COLO829 (cell line): ENCODE results near the gene TOX2.

Experiments
- DNase-seq: peaks from one replicate; pipeline ENCODE4 v3.0.0; 2012; ENCODE audit warnings: low spot score

The TOX2 gene

DNA sequence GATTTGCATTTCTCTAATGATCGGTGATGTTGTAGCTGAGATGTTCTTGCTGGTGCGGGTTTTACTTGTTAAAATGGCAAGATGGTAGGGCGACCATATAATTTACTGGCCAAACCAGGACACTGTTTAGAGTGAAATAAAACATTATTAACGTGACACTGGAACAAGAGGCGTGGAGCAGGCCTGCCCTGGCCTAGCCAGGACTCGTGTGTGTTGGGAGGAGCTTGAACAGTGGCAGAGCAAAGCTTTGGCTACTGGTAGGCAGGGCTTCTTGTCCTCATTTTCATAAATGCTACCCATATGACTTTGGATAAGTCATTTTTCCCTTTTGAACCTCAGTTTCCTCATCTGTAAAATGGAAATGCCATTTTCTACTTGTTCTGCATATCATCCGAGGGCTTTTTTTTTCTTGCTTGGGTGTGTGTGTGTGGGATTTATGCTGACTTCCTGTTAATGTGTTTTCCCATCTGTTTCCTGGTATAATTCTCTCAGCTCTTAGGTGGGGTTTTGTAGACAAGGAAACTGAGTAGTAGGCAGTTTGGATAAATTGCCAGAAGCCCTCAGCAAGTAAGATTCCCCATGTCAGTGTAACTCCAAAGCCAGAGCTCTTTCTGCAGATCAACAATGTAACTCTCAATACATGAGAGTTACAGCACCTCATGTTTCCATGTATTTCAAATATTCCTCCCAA is 81.7 kb downstream of the TOX2 start:
- no peak for DNase-seq

DNA sequence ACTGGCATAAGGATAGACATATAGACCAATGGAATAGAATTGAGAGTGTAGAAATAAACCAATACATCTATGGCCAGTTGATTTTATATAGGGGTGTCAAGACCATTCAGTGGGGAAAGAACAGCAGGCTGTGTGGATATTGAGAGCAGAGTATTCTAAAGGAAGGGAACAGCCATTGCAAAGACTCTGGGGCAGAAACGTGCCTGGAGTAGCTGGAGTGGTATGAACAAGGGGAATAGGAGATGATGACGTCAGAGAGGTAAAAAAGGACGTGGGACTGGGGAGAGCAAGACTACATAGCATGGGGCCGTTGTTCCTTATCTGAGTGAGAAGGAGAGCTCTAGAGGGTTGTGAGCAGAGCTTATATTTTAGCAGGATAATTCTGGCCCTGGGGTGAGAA is 85.2 kb downstream of the TOX2 start:
- no peak for DNase-seq

DNA sequence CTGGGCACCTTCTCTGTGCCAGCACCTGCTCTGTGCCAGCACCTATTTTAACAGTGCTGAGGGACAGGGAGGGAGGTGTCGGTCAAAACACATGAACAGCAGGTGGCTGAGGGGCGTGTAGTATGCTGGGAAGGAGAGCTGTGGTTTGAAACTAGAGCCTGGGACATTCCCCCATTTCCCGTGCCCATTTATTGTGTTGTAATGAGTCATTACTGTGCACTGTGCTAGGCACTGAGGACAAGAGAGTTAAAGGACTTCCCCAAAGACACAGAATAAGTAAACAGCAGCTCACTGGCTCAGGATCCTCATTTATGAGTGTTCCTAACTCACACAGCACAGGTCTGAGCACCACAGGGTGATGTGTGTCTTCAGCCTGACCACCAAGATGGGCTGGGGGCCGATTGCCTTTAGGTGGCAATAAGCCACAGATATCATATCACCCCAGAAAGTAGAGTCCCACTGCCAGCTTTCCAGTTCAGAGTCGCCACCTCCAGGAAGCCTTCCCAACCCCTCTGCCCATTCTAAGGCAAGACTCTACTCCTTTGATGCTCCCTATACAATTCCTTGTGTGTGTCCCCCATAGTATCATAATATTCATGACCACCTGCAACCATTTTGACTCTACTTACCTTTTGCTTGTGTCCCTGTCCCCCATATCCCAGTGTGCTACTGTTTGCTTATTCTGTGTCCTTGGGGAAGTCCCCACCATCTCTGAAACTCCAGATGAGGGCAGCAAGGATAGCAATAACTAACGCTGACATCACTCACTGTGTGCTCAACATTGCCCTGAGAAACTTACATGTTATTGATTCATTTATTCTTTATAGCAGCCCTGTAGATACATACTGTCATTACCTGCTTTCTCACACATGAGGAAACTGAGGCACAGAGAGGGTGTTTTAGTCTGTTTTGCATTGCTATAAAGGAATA is 87.3 kb downstream of the TOX2 start:
- no peak for DNase-seq

GRCh38 chr20:44002861-44003260 is 88.2 kb downstream of the TOX2 start:
- DNase-seq = no peak

DNA sequence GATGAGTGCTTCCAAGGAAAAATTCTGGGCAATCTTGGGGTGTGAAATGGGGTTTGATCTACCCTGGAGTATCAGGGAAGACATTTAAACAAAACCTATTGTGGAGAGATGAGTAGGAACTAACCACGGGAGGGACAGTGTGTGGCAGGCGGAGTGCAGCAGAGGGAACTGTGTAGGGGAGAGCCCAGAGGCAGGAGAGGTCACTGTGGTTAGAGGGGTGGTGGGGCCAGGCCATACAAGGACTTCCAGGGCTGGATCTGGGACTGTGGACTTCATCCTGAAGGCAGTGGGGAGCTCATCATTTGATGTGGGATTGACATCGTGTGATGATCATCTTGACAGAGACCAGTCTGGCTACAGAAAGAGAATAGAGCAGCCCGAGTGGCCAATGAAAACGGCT is 89.0 kb downstream of the TOX2 start:
- no peak for DNase-seq

- DNase-seq = no peak
Measured at GRCh38 chr20:44004306-44004915, 89.8 kb downstream of the TOX2 start.

DNA sequence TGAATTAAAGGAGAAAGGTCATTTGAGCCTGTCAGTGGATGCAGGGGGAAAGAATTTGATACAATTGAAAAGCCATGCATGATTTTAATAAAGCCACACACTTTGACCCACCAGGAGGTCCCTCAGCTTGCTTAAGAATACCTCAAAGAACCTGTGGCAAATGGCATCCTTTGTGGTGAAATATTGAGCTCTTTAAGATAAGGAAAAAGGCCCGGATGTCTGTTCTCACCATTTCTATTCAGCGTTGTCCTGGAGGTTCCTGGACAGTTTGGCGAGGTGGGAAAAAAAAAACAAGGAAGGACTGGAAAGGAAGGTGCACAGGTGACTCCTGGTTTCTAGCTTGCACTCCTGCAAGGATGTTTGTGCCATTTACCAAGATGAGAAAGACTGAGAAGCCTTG is 91.0 kb downstream of the TOX2 start:
- DNase-seq = no peak

- DNase-seq = no peak
Measured at GRCh38 chr20:44006126-44006525, 91.5 kb downstream of the TOX2 start.

DNA sequence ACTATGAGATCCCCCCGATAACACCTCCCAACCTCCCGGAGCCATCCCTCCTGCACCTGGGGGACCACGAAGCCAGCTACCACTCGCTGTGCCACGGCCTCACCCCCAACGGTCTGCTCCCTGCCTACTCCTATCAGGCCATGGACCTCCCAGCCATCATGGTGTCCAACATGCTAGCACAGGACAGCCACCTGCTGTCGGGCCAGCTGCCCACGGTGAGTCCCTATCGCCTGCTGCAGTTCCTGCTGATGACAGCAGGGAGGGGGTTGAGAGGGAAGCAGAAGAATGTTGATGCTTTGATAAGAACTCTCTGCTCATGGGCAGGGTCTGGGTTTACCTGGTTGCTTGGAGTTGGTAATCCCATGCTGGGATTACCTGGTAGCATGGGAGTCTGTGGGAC is 91.9 kb downstream of the TOX2 start:
- DNase-seq = no peak

GRCh38 chr20:44008806-44009678 is 94.4 kb downstream of the TOX2 start:
- DNase-seq = no peak

DNA sequence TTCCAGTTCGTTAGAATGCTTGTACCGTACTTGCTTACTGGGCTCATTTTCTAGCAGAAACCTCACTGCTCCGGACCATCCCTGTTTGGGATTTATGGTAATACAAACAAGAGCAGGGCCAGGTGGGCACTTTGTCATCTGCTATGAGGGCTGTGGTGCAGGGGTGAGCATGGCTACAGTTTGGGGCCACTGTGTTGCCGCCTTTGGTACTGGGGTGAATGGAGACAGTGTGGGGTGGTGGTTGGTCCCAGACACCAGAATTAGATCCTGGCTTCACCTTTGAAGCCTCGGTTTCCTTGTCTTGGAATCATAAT is 95.0 kb downstream of the TOX2 start:
- DNase-seq = no peak

DNA sequence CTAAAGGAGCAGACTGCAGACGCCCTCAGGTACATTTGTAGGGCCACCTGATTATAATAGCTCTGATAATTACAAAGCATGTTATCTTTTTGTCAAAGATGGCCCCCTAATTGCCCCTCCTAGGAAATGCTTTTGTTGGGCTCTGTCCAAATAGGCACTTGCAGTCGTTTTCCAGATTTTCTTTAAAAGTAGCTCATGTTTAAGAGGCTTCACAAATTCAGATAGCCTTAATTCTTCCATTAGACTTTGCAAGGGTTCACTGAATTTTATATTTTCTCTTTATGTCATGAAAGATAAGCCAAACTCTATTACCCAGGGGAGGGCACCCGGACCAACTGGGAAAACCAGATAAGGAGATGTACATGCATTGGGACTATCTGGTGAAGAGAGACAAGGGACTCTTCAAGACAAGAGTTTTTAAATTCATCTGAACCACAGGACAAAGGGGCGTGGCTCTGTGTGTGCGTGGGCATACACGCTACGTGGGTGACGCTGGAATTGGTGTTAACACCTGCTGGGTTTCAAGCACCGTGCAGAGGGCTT is 95.6 kb downstream of the TOX2 start:
- no peak for DNase-seq

DNA sequence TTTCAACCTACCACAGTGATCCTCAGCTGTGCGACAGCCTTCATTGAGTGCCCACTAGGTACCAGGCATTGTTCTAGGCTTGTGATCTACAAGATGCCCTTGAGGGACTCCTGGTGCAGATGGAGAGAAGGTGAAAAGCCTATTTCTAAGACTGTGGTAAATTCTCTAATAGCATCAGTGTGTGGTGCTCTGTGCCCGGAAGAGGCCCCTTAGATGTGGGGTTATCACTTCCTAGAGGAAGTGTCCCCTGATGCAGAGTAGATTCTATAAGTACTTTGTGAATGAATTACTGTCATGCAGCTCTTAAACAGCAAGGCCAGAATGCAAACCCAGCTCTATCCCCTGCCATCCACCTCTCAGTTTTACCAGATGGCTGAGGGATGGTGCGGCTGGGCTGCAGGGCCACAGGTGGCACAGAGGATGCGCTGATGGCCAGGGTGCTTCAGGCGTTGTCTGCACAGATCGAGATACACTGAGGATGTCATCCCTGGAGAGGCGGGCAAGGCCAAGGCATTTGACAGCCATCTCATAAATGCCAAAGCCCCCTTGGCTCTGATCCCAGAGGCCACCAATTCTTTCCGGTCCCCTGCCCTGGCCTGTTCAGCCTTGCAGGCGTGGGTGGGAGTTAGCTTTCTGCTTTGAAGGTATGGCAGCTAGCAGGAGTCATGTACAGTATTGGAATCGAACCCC is 96.7 kb downstream of the TOX2 start:
- no peak for DNase-seq

GRCh38 chr20:44012466-44013226 is 98.0 kb downstream of the TOX2 start:
- no peak for DNase-seq

DNA sequence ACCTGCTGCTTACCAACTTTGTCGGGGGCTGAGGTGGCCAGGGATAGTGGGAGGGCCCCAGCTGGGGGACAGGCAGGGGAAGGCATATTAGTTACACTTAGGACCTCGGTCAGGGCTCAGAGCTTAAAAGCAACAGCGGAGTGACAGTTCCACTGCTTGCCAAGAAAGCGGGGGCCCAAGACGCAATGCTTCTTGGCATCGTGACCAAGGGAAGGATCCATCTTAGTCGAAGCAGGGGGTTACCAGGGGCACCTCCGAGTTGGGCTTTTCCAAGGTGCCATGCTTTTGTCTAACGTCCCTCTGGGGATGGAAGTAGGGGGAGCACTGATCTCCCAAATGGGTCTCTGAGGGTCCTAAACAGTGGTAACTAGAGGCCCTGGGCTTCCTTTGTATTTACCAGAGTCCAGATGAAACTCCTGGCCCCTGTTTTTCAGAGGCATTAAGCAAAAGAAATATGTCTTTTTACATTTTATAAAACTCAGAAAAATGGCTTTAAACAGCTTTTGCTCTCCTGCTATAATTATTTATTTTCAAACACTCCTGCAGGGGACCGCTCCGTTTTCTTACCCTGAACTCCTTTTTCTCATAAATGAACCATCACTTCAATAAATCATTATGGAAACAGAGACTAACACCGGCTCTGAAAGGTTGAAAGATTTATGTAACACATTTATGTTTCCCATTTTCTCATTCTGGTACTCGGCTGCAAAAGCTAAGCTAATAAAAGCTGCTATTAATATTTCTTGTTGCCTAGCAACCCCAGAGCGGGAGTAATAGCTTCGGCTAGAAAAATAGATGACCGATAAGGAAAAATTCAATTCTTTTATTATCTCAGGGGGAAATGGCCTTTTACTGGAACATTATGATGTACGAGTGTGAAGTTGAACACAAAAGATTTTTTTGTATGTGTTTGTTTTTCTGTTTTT is 100.4 kb downstream of the TOX2 start:
- no peak for DNase-seq

- no peak for DNase-seq
Measured at GRCh38 chr20:44015733-44016103, 101.1 kb downstream of the TOX2 start.

DNA sequence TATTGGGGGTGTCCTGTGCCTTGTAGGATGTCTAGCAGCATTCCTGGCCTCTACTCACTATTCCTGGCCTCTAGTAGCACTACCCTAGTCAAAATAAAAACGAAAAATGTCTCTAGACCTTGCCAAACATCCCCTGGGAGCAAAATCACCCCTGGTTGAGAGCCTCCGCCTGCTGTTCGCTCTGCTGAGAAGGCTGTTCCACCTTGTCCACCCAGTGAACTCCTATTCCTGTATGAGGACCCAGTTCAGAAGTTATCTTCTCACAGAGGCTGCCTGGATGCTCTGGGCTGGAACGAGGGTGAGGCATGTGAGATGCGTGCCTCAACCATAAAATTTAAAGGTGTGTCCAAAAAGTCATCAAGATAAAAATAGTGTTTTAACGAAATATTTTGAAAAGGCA is 101.9 kb downstream of the TOX2 start:
- no peak for DNase-seq

DNA sequence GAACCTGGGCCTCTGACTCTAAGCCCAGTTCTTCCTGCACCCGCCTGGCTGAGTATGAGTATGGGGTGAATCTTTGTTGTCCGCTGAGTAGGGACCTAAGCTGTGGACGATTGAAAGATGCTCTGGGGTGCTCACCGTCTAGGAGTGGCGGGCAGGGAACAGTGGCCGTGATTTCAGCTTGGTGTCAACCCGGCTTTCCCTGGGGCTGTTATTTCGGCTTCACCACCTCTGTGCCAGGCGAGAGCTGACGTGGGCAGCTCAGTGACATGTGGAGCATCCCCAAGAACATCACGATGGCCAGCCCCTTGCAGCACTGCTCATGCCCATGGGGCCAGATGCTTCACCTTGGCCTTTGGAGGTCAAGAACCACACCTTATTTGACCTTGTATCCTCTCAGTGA is 102.6 kb downstream of the TOX2 start:
- no peak for DNase-seq

- DNase-seq = no peak
Measured at GRCh38 chr20:44017905-44018258, 103.2 kb downstream of the TOX2 start.
